PFSK-1 (cell line): Measurements from ENCODE around the gene CEP89.

Experiments used
- FOXP2 ChIP-seq: optimal IDR thresholded peaks from 2 replicates; pipeline ENCODE3; 2011; ENCODE audit warnings: borderline replicate concordance, control low read depth, inconsistent platforms; ENCODE audit not compliant: insufficient read depth; ENCODE audit errors: extremely low read length, extremely low read depth
- POLR2AphosphoS5 ChIP-seq: IDR thresholded peaks from 2 replicates; pipeline ENCODE4 v1.6.1; 2012; ENCODE audit warnings: low read depth, mild to moderate bottlenecking, control low read depth, low read length, moderate library complexity
- SIN3A ChIP-seq: IDR thresholded peaks from 2 replicates; pipeline ENCODE4 v1.6.1; 2012; ENCODE audit warnings: mild to moderate bottlenecking, low read length, moderate library complexity, borderline replicate concordance; ENCODE audit not compliant: insufficient read depth
- TAF1 ChIP-seq: IDR thresholded peaks from 2 replicates; pipeline ENCODE4 v1.6.1; 2012; ENCODE audit warnings: low read length, control low read depth, borderline replicate concordance; ENCODE audit not compliant: insufficient read depth
- TF ChIP-seq, protein P1 (sequence below), 2 experiments: IDR thresholded peaks; 2 replicates each; pipeline versions ENCODE4 v1.6.1 to v1.8.0; 2011 to 2012; ENCODE audit warnings: low read depth in 2 of 2, low read length in 2 of 2, control low read depth in 1 of 2, inconsistent platforms in 1 of 2, mild to moderate bottlenecking in 1 of 2, moderate library complexity in 1 of 2; ENCODE audit not compliant: insufficient read depth in 1 of 2

CEP89 gene

GRCh38 chr19:33000510-33000909, 28.8 kb upstream of the CEP89 start:
- TF ChIP-seq TAF1: no peak
- TF ChIP-seq FOXP2: no peak
- no peak for TF ChIP-seq POLR2AphosphoS5
- TF ChIP-seq, protein P1, sequence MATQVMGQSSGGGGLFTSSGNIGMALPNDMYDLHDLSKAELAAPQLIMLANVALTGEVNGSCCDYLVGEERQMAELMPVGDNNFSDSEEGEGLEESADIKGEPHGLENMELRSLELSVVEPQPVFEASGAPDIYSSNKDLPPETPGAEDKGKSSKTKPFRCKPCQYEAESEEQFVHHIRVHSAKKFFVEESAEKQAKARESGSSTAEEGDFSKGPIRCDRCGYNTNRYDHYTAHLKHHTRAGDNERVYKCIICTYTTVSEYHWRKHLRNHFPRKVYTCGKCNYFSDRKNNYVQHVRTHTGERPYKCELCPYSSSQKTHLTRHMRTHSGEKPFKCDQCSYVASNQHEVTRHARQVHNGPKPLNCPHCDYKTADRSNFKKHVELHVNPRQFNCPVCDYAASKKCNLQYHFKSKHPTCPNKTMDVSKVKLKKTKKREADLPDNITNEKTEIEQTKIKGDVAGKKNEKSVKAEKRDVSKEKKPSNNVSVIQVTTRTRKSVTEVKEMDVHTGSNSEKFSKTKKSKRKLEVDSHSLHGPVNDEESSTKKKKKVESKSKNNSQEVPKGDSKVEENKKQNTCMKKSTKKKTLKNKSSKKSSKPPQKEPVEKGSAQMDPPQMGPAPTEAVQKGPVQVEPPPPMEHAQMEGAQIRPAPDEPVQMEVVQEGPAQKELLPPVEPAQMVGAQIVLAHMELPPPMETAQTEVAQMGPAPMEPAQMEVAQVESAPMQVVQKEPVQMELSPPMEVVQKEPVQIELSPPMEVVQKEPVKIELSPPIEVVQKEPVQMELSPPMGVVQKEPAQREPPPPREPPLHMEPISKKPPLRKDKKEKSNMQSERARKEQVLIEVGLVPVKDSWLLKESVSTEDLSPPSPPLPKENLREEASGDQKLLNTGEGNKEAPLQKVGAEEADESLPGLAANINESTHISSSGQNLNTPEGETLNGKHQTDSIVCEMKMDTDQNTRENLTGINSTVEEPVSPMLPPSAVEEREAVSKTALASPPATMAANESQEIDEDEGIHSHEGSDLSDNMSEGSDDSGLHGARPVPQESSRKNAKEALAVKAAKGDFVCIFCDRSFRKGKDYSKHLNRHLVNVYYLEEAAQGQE (IDR thresholded peaks at IDR 0.05; ENCODE audit: insufficient read depth in 1 of 2, low read depth in 2 of 2, low read length in 2 of 2): no peak
- TF ChIP-seq SIN3A: no peak

GRCh38 chr19:32998722-32999121, 27.0 kb upstream of the CEP89 start:
- TF ChIP-seq TAF1 (no peak), FOXP2 (no peak), POLR2AphosphoS5 (no peak), SIN3A (no peak)
- TF ChIP-seq, protein P1 (IDR thresholded peaks at IDR 0.05; ENCODE audit: insufficient read depth in 1 of 2, low read depth in 2 of 2, low read length in 2 of 2): no peak

DNA sequence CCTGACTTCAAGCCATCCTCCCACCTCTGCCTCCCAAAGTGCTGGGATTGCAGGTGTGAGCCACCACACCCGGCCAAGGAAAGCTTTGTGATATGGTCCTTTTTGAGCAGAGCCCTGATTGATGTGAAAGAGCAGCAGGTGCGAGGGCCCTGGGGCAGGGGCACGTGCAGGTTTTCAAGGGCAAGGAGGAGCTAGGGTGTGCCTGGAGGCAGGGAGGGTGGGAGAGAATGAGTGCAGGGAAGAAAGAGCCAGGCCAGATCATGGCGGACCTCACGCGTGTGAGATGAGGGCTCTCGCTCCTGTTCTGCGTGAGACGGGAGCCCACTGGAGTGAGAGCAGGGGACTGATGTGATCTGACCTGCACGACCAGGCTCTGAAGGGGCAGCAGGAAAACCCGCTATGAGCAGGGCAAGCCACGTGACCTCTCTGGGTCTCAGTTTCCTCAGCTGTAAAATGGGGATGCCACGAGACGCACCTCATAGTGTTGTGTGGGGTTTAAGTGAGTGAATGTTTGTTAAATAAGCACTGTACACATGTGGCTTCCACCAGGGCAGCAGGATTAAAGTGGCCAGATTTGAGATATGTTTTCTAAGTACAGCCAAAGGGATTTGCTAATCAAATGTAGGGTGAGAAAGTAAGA, 26.1 kb upstream of the CEP89 start:
- TF ChIP-seq, protein P1 (IDR thresholded peaks at IDR 0.05; ENCODE audit: insufficient read depth in 1 of 2, low read depth in 2 of 2, low read length in 2 of 2): no peak
- TF ChIP-seq SIN3A (no peak), FOXP2 (no peak), POLR2AphosphoS5 (no peak), TAF1 (no peak)

DNA sequence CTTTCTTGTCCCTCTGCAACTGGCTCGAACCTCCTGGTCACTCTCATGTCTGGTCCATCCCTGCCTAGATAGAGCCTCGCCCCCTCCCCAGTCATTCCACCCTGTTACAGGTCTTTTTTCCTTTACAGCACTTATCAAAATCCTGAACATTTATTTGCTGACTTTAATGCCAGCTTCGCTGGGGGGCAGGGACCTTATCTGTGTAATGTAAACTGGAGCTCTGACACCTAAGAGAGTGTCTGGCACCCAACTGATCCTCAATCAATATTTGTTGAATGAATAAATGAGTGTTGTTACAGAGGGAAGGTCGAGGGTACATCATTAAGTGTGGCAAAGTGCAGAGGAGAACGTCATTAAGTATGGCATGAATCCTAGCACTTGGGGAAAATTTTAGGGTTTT, 17.0 kb upstream of the CEP89 start:
- TF ChIP-seq, protein P1 (IDR thresholded peaks at IDR 0.05; ENCODE audit: insufficient read depth in 1 of 2, low read depth in 2 of 2, low read length in 2 of 2): no peak
- no peak for TF ChIP-seq SIN3A
- no peak for TF ChIP-seq FOXP2
- TF ChIP-seq POLR2AphosphoS5: no peak
- TF ChIP-seq TAF1: no peak
